ENCODE data around the gene HCN4. TPM values are rescaled to one million over a fixed set of nuclear protein-coding genes. Genes with fewer than 3 reads are reported as not detected.

HCN4 gene
- total RNA-seq, 2 donors from 2014 or later = not detected

DNA sequence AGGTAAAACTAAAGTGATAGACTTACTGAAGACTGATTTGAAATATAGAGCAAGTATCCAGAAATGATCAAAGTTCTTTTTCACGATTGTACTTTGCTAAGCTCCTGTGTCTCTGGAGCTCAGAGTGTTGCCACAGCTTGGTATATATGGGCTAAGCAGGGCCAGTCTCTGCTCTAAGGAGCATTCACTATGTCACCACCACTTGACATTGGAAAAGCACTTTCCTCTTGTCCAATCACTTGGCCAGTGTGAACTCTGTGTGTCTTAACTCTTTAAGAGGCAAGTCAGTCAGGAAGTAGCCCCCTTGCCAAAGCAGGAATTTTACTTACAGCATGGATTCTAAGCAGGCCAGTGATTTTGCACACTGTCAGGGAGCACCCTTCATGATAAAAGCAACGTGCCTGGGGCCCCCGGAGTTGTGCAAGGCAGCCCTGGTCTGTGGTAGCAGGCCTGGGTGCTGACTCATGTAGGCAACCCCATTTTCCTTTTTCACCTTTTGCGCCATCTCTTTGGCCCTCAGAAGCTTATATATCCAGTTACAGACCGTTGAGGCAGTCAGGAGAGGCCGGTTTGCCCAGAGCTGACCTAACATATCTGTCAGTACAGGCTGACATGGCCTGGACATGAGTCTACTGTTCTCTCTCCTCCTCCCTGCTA is 73.0 kb downstream of the HCN4 start:
- no peak overlapping the region for H3K4me3 ChIP-seq
- no peaks in the 10 kb centered on the region for H3K27me3 ChIP-seq (replicated peaks; ENCODE audit: insufficient read depth)
- ATAC-seq (ENCODE audit: insufficient number of reproducible peaks, low FRiP score, low read depth) (no peak), DNase-seq (ENCODE audit: low spot score) (no peak)
- no peaks in the 10 kb centered on the region for H3K4me1 ChIP-seq (ENCODE audit: control insufficient read depth in 1 of 2, low read depth in 2 of 2)
- no peak overlapping the region for H3K27ac ChIP-seq
- H3K36me3 ChIP-seq = peaks cover 43% of the 10 kb centered on the region
- TF ChIP-seq, protein P1, sequence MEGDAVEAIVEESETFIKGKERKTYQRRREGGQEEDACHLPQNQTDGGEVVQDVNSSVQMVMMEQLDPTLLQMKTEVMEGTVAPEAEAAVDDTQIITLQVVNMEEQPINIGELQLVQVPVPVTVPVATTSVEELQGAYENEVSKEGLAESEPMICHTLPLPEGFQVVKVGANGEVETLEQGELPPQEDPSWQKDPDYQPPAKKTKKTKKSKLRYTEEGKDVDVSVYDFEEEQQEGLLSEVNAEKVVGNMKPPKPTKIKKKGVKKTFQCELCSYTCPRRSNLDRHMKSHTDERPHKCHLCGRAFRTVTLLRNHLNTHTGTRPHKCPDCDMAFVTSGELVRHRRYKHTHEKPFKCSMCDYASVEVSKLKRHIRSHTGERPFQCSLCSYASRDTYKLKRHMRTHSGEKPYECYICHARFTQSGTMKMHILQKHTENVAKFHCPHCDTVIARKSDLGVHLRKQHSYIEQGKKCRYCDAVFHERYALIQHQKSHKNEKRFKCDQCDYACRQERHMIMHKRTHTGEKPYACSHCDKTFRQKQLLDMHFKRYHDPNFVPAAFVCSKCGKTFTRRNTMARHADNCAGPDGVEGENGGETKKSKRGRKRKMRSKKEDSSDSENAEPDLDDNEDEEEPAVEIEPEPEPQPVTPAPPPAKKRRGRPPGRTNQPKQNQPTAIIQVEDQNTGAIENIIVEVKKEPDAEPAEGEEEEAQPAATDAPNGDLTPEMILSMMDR (IDR thresholded peaks at IDR 0.05) = no peak
- H3K9me3 ChIP-seq = no peaks in the 10 kb centered on the region

DNA sequence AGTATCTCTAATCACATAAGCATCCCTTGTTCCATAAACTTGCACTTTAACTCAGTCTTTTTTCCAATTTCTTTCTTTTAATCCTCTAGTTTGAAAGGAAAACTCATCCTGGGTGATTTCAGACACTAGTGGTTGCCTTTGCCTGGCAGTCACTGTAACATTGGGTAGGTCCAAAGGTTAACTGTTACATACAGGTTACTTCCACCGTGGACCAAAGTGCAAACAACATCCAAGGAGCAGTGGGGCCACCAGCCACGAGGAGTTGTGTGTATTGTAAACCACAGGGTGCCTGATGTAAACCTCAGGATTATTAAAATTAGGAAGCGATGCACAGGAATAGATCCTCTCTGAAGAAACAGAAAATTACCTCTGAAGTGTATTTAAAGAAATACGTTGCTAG is 75.0 kb downstream of the HCN4 start:
- Histone ChIP-seq H3K27ac (no peak overlapping the region), H3K36me3 (peaks cover 52% of the 10 kb centered on the region)
- ATAC-seq (ENCODE audit: insufficient number of reproducible peaks, low FRiP score, low read depth) = no peak

DNA sequence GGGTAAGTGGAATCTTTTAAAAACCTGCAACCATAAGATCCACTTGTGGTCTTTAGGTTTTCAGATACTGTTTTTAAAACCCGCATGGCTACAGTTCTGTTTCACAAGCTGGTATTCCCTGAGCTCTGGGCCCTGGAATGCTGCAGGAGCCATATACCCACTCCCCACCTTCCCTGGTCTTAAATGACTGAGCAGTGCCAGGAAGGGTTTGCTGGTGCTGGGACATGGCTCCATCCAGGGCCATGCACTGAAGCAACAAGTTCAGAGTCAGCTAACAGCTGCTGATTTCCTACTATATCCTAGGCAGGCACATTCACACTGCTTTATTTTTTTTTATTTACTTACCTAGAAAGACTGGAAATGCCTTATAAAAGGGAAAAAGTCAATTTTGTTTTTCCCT is 77.3 kb downstream of the HCN4 start:
- Histone ChIP-seq H3K27ac (no peak overlapping the region), H3K27me3 (replicated peaks; ENCODE audit: insufficient read depth) (no peaks in the 10 kb centered on the region), H3K36me3 (peaks cover 63% of the 10 kb centered on the region), H3K4me1 (ENCODE audit: control insufficient read depth in 1 of 2, low read depth in 2 of 2) (no peaks in the 10 kb centered on the region), H3K9me3 (no peaks in the 10 kb centered on the region), H3K4me3 (no peak overlapping the region)
- ATAC-seq (ENCODE audit: insufficient number of reproducible peaks, low FRiP score, low read depth) = no peak
- DNase-seq (ENCODE audit: low spot score) = no peak
- TF ChIP-seq, protein P1 (IDR thresholded peaks at IDR 0.05) = no peak

More for the DNA sequence above, 75.0 kb downstream of the HCN4 start:
- H3K4me1 ChIP-seq (ENCODE audit: control insufficient read depth in 1 of 2, low read depth in 2 of 2) = no peaks in the 10 kb centered on the region
- H3K27me3 ChIP-seq (replicated peaks; ENCODE audit: insufficient read depth) = no peaks in the 10 kb centered on the region
- H3K4me3 ChIP-seq = no peak overlapping the region
- TF ChIP-seq, protein P1 (IDR thresholded peaks at IDR 0.05) = no peak
- no peaks in the 10 kb centered on the region for H3K9me3 ChIP-seq
- no peak for DNase-seq (ENCODE audit: low spot score)

DNA sequence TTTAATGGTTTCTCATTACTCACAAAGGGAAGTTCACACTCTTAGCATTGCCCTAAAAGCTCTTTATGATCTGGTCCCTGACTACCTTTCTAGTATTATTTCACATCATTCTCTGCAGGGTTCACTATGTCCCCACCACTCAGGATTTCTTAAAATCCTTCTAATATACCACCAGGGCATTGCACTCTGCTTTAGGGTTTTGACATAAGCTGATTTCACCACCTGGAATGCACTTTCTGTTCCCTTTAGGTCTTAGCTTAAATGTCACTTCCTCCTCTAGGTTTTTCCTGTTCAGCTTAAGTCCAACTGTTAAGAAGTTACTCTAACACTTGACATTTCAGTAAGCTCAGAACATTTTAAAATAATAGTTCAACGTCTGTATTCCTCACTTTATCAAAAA is 81.7 kb downstream of the HCN4 start:
- H3K9me3 ChIP-seq = no peaks in the 10 kb centered on the region
- H3K4me3 ChIP-seq = no peak overlapping the region
- H3K4me1 ChIP-seq (ENCODE audit: control insufficient read depth in 1 of 2, low read depth in 2 of 2) = peaks cover 6 to 18% of the 10 kb centered on the region in 2 donors
- H3K27me3 ChIP-seq (replicated peaks; ENCODE audit: insufficient read depth) = no peaks in the 10 kb centered on the region
- no peak for ATAC-seq (ENCODE audit: insufficient number of reproducible peaks, low FRiP score, low read depth)
- no peak for DNase-seq (ENCODE audit: low spot score)
- no peak overlapping the region for H3K27ac ChIP-seq
- TF ChIP-seq, protein P1 (IDR thresholded peaks at IDR 0.05) = no peak
- peaks cover 51% of the 10 kb centered on the region for H3K36me3 ChIP-seq

DNA sequence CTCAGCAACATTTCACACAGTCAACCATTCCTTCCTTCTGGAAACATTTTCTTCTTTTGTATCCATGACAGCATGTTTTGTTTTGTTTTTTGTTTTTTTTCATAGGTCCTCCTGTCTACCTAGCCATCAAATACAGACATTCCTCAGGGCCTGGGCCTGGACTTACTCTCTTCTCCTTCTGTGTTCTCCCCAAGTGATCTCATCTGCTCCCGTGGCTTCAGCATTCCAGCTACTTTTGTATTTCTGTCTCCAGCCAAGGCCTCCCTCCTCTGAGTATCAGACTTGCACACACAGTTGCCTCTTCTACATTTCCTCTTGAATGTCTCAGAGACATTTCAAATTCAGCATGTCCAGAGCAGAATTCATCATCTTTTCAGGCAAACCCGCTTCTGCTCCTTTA is 82.4 kb downstream of the HCN4 start:
- Histone ChIP-seq H3K36me3 (peaks cover 44% of the 10 kb centered on the region), H3K4me1 (ENCODE audit: control insufficient read depth in 1 of 2, low read depth in 2 of 2) (peaks cover 6 to 18% of the 10 kb centered on the region in 2 donors), H3K27ac (no peak overlapping the region), H3K27me3 (replicated peaks; ENCODE audit: insufficient read depth) (no peaks in the 10 kb centered on the region), H3K9me3 (no peaks in the 10 kb centered on the region), H3K4me3 (no peak overlapping the region)
- TF ChIP-seq, protein P1 (IDR thresholded peaks at IDR 0.05) = no peak
- ATAC-seq (ENCODE audit: insufficient number of reproducible peaks, low FRiP score, low read depth) (no peak), DNase-seq (ENCODE audit: low spot score) (no peak)
